Measurements from ENCODE around the gene C17orf114.

The C17orf114 gene

DNA sequence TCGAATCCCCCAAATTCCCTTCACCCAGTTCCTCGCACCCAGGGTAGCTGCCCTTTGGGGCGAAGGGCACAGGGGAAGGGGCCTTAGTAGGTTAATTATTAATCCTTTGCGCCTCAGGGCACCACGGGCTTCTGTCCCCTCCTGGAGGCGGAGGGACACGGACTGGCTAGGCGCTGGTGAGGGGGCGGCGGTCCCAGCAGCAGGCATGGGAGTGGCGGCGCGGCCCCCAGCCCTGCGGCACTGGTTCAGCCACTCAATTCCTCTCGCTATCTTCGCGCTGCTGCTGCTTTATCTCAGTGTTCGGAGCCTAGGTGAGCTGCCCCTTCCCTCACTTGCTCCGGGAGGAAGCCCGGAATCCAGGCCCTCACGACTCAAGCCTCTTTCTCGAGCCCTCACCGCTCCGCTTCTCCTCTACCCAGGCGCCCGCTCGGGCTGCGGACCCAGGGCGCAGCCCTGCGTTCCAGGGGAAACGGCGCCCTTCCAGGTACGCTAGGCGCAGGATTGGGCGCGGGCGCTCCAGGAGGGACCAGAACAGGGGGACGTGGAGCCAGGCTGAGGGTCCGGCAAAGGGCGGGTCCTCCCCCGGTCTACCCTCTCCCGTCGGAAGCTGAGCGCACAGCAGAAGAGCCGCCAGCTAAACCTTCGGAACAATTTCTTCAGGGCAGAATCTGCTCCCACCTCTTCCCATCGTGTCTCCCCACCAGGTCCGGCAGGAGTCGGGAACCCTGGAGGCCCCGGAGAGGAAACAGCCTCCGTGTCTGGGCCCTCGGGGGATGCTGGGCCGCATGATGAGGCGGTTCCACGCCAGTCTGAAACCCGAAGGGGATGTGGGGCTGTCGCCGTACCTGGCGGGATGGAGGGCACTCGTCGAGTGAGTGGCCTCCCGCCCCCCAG, 13.1 kb downstream of the C17orf114 start, which contains the start of gene GLTPD2:
Gene GLTPD2 (plus strand): TSS at position 158 of the 894 bp plus-strand sequence. CDS start 48 bp downstream, at position 206.
- H3K4me3 ChIP-seq (ENCODE audit: low read depth, low read length), result peak within 1 kb of the TSS; percentile 72
- DNase-seq (ENCODE audit: low read depth), result no peak
- no peak for TF ChIP-seq CTCF (IDR thresholded peaks at IDR 0.05; ENCODE audit: insufficient read depth, low read depth, low read length)

- TF ChIP-seq CTCF (IDR thresholded peaks at IDR 0.05; ENCODE audit: insufficient read depth, low read depth, low read length), result no peak
- DNase-seq (ENCODE audit: low read depth), result peak; percentile 12
- H3K4me3 ChIP-seq (ENCODE audit: low read depth, low read length), result peak overlapping the region; percentile 72
These were observed 13.8 kb downstream of the C17orf114 start for GRCh38 chr17:4788159-4788806.

DNA sequence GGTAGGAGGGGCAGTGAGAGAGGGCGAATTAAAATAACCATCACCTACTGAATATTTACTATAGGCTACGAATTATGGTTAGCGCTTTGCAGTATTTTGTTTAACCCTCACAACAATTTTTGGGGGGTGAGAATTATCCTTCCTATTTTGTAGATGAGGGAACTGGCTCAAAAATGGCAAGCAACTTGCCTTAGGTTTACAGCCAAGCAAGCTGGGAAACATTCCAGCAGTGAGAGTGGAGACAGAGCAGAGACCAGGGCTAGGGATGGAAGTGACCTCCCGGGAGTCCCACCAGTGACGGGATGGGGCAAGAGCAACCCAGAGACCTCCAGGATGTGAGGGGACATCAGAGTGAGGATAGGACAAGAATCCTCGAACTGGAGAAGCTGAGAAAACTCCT, 15.6 kb downstream of the C17orf114 start:
- H3K4me3 ChIP-seq (ENCODE audit: low read depth, low read length), result peak overlapping the region; percentile 25
- no peak for TF ChIP-seq CTCF (IDR thresholded peaks at IDR 0.05; ENCODE audit: insufficient read depth, low read depth, low read length)
- DNase-seq (ENCODE audit: low read depth), result no peak

DNA sequence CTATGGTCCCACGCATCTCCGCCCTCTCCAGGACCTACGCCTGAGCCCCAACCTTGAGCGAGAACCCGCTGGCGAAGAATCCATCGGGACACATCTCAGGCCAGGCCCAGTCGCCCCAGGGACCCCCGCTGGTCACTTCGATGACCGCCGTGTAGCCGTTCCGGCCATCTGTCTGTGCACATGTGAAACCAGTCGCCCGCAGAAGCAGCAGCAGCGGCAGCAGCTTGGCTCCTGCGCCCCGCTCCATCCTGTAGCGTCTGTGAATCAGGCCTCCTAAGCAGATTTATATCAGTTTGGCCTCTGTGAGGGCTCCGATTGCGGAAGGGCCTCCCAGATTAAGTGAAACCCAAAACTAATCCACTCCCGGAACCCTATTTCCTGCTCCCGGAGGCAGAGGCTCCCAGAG, 16.0 kb downstream of the C17orf114 start, which contains the start of gene VMO1:
Gene VMO1 (minus strand): TSS at position 259 of the 406 bp plus-strand sequence. CDS start 12 bp downstream, at position 247.
- peak within 1 kb of the TSS; percentile 25 for H3K4me3 ChIP-seq (ENCODE audit: low read depth, low read length)
- peak; percentile 85 for DNase-seq (ENCODE audit: low read depth)
- TF ChIP-seq CTCF (IDR thresholded peaks at IDR 0.05; ENCODE audit: insufficient read depth, low read depth, low read length), result no peak

DNA sequence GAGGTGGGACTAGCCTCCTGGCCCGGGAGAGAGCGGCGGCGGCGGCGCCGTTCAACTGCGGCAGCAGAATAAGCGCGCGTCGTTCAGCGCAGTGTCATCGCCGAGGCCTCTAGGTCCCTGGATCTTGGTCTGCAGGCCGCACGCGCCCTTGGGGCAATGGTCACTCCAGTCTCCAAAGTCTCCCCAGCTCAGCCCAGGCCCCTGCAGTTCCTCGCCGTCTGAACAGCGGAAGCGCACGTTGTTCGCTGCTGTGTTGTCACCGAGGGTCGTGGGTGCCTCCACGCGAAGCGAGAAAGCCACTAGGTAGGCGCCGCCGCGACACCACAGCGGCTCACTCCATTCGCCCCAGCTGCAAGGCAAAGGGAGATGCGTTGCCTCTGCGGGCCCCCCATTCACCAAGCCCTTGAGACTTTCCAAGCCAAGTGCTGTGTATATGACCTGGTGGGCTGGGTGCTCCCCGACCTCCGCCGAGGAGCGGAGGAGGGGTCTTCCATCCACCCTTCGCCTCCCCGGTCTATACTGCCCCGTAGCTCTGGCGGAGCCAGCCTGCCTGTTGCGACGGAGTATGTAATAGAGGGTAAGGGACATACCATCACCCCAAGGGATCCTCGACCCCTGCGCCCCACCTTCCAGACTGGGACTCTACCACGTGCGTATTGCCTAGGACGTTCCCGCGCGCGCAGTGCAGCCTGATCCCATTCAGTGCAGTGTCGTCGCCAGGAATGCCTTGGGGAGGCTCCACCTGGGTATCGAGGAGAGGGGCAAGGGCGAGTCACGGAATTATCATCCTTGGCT, 16.6 kb downstream of the C17orf114 start:
- peak overlapping the region; percentile 25 for H3K4me3 ChIP-seq (ENCODE audit: low read depth, low read length)

More for the DNA sequence above, 16.6 kb downstream of the C17orf114 start:
- DNase-seq (ENCODE audit: low read depth), result no peak
- TF ChIP-seq CTCF (IDR thresholded peaks at IDR 0.05; ENCODE audit: insufficient read depth, low read depth, low read length), result no peak

Data from fibroblast of villous mesenchyme (primary cell).